ENCODE data around the gene DCHS1. TPM values are rescaled to one million over a fixed set of nuclear protein-coding genes. Genes with fewer than 3 reads are reported as not detected.
A peak's percentile ranks its signal among the peaks of the same experiment; 100 is the strongest.

DCHS1 gene
- polyA plus RNA-seq, 1 experiment, result 8.7 TPM

GRCh38 chr11:6576471-6577373 lies 78.9 kb downstream of the DCHS1 start:
- DNase-seq (ENCODE audit: low read depth, low spot score), result no peak
- Histone ChIP-seq H3K9me3 (ENCODE audit: control insufficient read depth, insufficient read depth, low read length) (no peaks in the 10 kb centered on the region), H3K4me3 (ENCODE audit: low read depth, low read length) (no peak overlapping the region), H3K27ac (ENCODE audit: low read depth, low read length) (no peak overlapping the region), H3K27me3 (ENCODE audit: control insufficient read depth, insufficient read depth, low read length) (no peaks in the 10 kb centered on the region)
- no peak for TF ChIP-seq CTCF (IDR thresholded peaks at IDR 0.05; ENCODE audit: low read depth, low read length)
- POLR2A ChIA-PET, result no interaction called here
- CTCF ChIA-PET, result interaction anchor here (1.1 kb wide), 1 partner anchor 46 kb away, joined by 4 read pairs; no protein-coding TSS in a partner anchor

- no peaks in the 10 kb centered on the region for H3K27me3 ChIP-seq (ENCODE audit: control insufficient read depth, insufficient read depth, low read length)
- peaks cover 8% of the 10 kb centered on the region; the same call in 1 of the 2 replicates for H3K9me3 ChIP-seq (ENCODE audit: control insufficient read depth, insufficient read depth, low read length)
- no peak for DNase-seq (ENCODE audit: low read depth, low spot score)
- POLR2A ChIA-PET, result no interaction called here
- no peak overlapping the region for H3K27ac ChIP-seq (ENCODE audit: low read depth, low read length)
- no peak overlapping the region for H3K4me3 ChIP-seq (ENCODE audit: low read depth, low read length)
- CTCF ChIA-PET, result interaction anchor here (0.6 to 1.2 kb wide), 2 partner anchors 128 to 196 kb away, joined by 4 to 6 read pairs; no protein-coding TSS in a partner anchor
- no peak for TF ChIP-seq CTCF (IDR thresholded peaks at IDR 0.05; ENCODE audit: low read depth, low read length)
These were observed 80.5 kb downstream of the DCHS1 start for GRCh38 chr11:6574816-6575715.

GRCh38 chr11:6572215-6572614 lies 83.4 kb downstream of the DCHS1 start:
- peak; percentile 39 for DNase-seq (ENCODE audit: low read depth, low spot score)
- TF ChIP-seq CTCF (IDR thresholded peaks at IDR 0.05; ENCODE audit: low read depth, low read length), result no peak
- Histone ChIP-seq H3K4me3 (ENCODE audit: low read depth, low read length) (no peak overlapping the region), H3K9me3 (ENCODE audit: control insufficient read depth, insufficient read depth, low read length) (peaks cover 8% of the 10 kb centered on the region; the same call in 1 of the 2 replicates), H3K27me3 (ENCODE audit: control insufficient read depth, insufficient read depth, low read length) (no peaks in the 10 kb centered on the region), H3K27ac (ENCODE audit: low read depth, low read length) (no peak overlapping the region)
- POLR2A ChIA-PET, result no interaction called here
- CTCF ChIA-PET, result no interaction called here

- no peak overlapping the region for H3K4me3 ChIP-seq (ENCODE audit: low read depth, low read length)
- DNase-seq (ENCODE audit: low read depth, low spot score), result no peak
- TF ChIP-seq CTCF (IDR thresholded peaks at IDR 0.05; ENCODE audit: low read depth, low read length), result no peak
- no peak overlapping the region for H3K27ac ChIP-seq (ENCODE audit: low read depth, low read length)
- ChIA-PET CTCF (no interaction called here), POLR2A (no interaction called here)
- H3K9me3 ChIP-seq (ENCODE audit: control insufficient read depth, insufficient read depth, low read length), result peaks cover 8% of the 10 kb centered on the region; the same call in 1 of the 2 replicates
- no peaks in the 10 kb centered on the region for H3K27me3 ChIP-seq (ENCODE audit: control insufficient read depth, insufficient read depth, low read length)
These were observed 84.1 kb downstream of the DCHS1 start for GRCh38 chr11:6571434-6572008.

Other genes with a start within 250 kb of the DCHS1 start
- gene APBB1, start 236.7 kb downstream of the DCHS1 start, polyA plus RNA-seq (2011; rRNA removed), result 42.2 and 54.5 TPM in 2 replicates
- gene HPX, start 214.8 kb downstream of the DCHS1 start, polyA plus RNA-seq (2011; rRNA removed), result 0.32 and 0.67 TPM in 2 replicates
- gene TRIM3, start 181.9 kb downstream of the DCHS1 start, polyA plus RNA-seq (2011; rRNA removed), result 10.5 and 11.7 TPM in 2 replicates
- 79.1 and 88.2 TPM in 2 replicates for gene ARFIP2, start 174.5 kb downstream of the DCHS1 start, polyA plus RNA-seq (2011; rRNA removed)
- gene TIMM10B, start 174.3 kb downstream of the DCHS1 start, polyA plus RNA-seq (2011; rRNA removed), result 26.7 and 33.1 TPM in 2 replicates
- 2.2 and 3.1 TPM in 2 replicates for gene DNHD1, start 158.5 kb downstream of the DCHS1 start, polyA plus RNA-seq (2011; rRNA removed)
- gene RRP8, start 52.2 kb downstream of the DCHS1 start, polyA plus RNA-seq (2011; rRNA removed), result 13.7 and 16.3 TPM in 2 replicates
- 362 and 417 TPM in 2 replicates for gene ILK, start 52.0 kb downstream of the DCHS1 start, polyA plus RNA-seq (2011; rRNA removed)
- gene TAF10, start 43.6 kb downstream of the DCHS1 start, polyA plus RNA-seq (2011; rRNA removed), result 170 and 215 TPM in 2 replicates
- gene TPP1, start 36.4 kb downstream of the DCHS1 start, polyA plus RNA-seq (2011; rRNA removed), result 128 and 152 TPM in 2 replicates
- gene MRPL17, start 27.5 kb upstream of the DCHS1 start, polyA plus RNA-seq (2011; rRNA removed), result 63.3 and 69.1 TPM in 2 replicates
- 0.11 and 0.19 TPM in 2 replicates for gene OR2AG2, start 116.2 kb upstream of the DCHS1 start, polyA plus RNA-seq (2011; rRNA removed)
- not detected in 2 replicates for gene OR2AG1, start 127.2 kb upstream of the DCHS1 start, polyA plus RNA-seq (2011; rRNA removed)
- gene OR6A2, start 143.9 kb upstream of the DCHS1 start, polyA plus RNA-seq (2011; rRNA removed), result 0.02 and 0.06 TPM in 2 replicates
- gene OR10A5, start 189.9 kb upstream of the DCHS1 start, polyA plus RNA-seq (2011; rRNA removed), result not detected in 2 replicates
- gene OR10A2, start 207.2 kb upstream of the DCHS1 start, polyA plus RNA-seq (2011; rRNA removed), result not detected in 2 replicates
- gene OR10A4, start 220.8 kb upstream of the DCHS1 start, polyA plus RNA-seq (2011; rRNA removed), result not detected in 2 replicates
- 0.09 TPM in 1 of 2 replicates, not detected in the other for gene OR2D2, start 236.7 kb upstream of the DCHS1 start, polyA plus RNA-seq (2011; rRNA removed)

Data from AG04450 (cell line).